DOHH2 (cell line): ENCODE measurements around the gene SGCE.

Experiments used
- H3F3A ChIP-seq: fragments of 200-600 bp; sonication (generic), shearing (Covaris generic); 2 replicates; pipeline ENCODE4 v1.6.0; 2016; ENCODE audit warnings: antibody characterized with exemption, mild to moderate bottlenecking; ENCODE audit not compliant: control insufficient read depth, insufficient read depth
- H3K27ac ChIP-seq: fragments of 200-600 bp; sonication (generic); 2 replicates; pipeline ENCODE4 v1.5.1; 2014; ENCODE audit warnings: low read depth, mild to moderate bottlenecking, low read length, moderate library complexity
- H3K27me3 ChIP-seq: fragments of 200-600 bp; sonication (generic); 2 replicates; pipeline ENCODE4 v1.6.1; 2014; ENCODE audit warnings: mild to moderate bottlenecking, low read length, mixed read lengths; ENCODE audit not compliant: control insufficient read depth
- H3K36me3 ChIP-seq: fragments of 200-600 bp; sonication (generic); 2 replicates; pipeline ENCODE4 v1.6.1; 2014; ENCODE audit warnings: mild to moderate bottlenecking, low read length, moderate library complexity, mixed read lengths; ENCODE audit not compliant: control insufficient read depth
- H3K4me1 ChIP-seq: fragments of 200-600 bp; sonication (generic); 2 replicates; pipeline ENCODE4 v1.6.1; 2014; ENCODE audit warnings: mild to moderate bottlenecking, low read length, mixed read lengths; ENCODE audit not compliant: control insufficient read depth
- H3K4me2 ChIP-seq: fragments of 200-600 bp; sonication (generic); 2 replicates; pipeline ENCODE4 v1.6.0; 2014; ENCODE audit warnings: mild to moderate bottlenecking, low read length, moderate library complexity
- H3K4me3 ChIP-seq: fragments of 200-600 bp; sonication (generic); 2 replicates; pipeline ENCODE4 v1.5.1; 2014; ENCODE audit warnings: mild to moderate bottlenecking, low read length, mixed read lengths
- H3K79me2 ChIP-seq: fragments of 200-600 bp; sonication (generic); 2 replicates; pipeline ENCODE4 v1.6.1; 2014; ENCODE audit warnings: mild to moderate bottlenecking, low read length, mixed read lengths; ENCODE audit not compliant: control insufficient read depth
- H3K9me2 ChIP-seq: fragments of 200-600 bp; sonication (generic); replicated peaks from 2 replicates; pipeline ENCODE4 v1.6.1; 2014; ENCODE audit warnings: mild to moderate bottlenecking, low read length, mixed read lengths; ENCODE audit not compliant: control insufficient read depth
- H3K9me3 ChIP-seq: fragments of 200-600 bp; sonication (generic); 2 replicates; pipeline ENCODE4 v1.6.1; 2014; ENCODE audit warnings: antibody characterized with exemption, low read length, mixed read lengths; ENCODE audit not compliant: control insufficient read depth, insufficient read depth
- H4K20me1 ChIP-seq: fragments of 200-600 bp; sonication (generic); 2 replicates; pipeline ENCODE4 v1.6.0; 2014; ENCODE audit warnings: low read depth, mild to moderate bottlenecking, antibody characterized with exemption, low read length, moderate library complexity; ENCODE audit not compliant: control insufficient read depth, insufficient read depth
- CTCF ChIP-seq: fragments of 200-600 bp; sonication (generic); IDR thresholded peaks from one replicate; pipeline ENCODE4 v1.5.1; 2014; ENCODE audit warnings: antibody characterized with exemption, mild to moderate bottlenecking, low read depth, low read length; ENCODE audit not compliant: poor library complexity, severe bottlenecking
- EZH2phosphoT487 ChIP-seq: fragments of 200-600 bp; sonication (generic); IDR thresholded peaks from 2 replicates; pipeline ENCODE4 v1.6.1; 2017; ENCODE audit warnings: borderline replicate concordance, mild to moderate bottlenecking, antibody characterized with exemption, low read length, moderate library complexity, mixed read lengths

The SGCE gene

DNA sequence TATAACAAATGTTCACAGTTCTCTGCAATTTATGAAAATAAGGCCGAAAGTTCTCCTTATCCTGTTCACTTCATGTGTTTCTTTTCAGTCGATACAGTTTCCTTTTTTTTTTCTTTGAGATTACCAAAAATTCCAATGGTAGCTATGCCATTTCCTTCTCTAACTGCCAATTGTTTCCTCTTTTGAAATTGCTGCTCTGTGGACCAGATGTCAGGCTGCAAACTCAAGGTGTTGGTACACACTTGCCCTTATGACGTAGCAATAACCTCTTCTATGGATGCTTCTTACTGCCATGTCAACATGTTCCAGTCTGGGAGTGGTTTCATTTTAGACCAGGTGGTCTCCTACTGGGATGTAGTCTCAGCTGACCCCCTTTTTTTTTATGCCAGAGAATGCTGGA is 93.4 kb downstream of the SGCE start:
- Histone ChIP-seq H3K4me2 (no peak overlapping the region), H3K27me3 (no peaks in the 10 kb centered on the region), H3K9me2 (no peaks in the 10 kb centered on the region), H3K4me3 (no peak overlapping the region), H3K79me2 (no peaks in the 10 kb centered on the region), H3F3A (no peaks in the 10 kb centered on the region; the same call in 1 of the 2 replicates), H3K36me3 (peaks cover 5% of the 10 kb centered on the region; the same call in 1 of the 2 replicates), H4K20me1 (no peaks in the 10 kb centered on the region), H3K27ac (no peak overlapping the region), H3K9me3 (no peaks in the 10 kb centered on the region), H3K4me1 (peaks cover 10% of the 10 kb centered on the region)
- TF ChIP-seq CTCF, result no peak
- no peak for TF ChIP-seq EZH2phosphoT487

- TF ChIP-seq CTCF, result no peak
- no peak for TF ChIP-seq EZH2phosphoT487
- no peaks in the 10 kb centered on the region for H3K9me3 ChIP-seq
- H3F3A ChIP-seq, result peaks cover 3% of the 10 kb centered on the region; the same call in 1 of the 2 replicates
These were observed 94.0 kb downstream of the SGCE start for GRCh38 chr7:94561841-94562514.

DNA sequence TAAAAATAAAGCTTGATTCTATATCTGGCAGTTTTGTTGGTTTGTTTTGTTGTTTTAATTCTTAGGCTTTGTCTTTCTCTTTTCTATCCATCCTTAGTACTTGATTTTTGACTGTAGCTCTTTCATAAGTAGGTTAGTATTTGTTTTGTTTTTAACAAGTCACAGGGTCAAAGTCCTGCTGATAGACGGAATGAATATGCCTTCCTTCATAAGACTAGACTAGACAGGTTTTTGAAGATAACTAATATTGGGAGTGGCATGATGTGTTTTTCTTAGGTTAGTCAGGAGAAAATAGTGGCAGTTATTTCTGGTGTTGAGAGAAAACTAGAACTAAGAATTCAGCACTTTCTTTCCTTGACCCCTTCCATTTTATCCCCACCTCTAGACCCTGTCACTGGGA is 96.0 kb downstream of the SGCE start:
- Histone ChIP-seq H3K9me3 (no peaks in the 10 kb centered on the region), H3K9me2 (no peaks in the 10 kb centered on the region), H3K4me3 (no peak overlapping the region), H3K36me3 (peaks cover 20% of the 10 kb centered on the region; the same call in 1 of the 2 replicates), H3K27ac (no peak overlapping the region), H3K4me1 (peaks cover 35% of the 10 kb centered on the region), H3K79me2 (no peaks in the 10 kb centered on the region), H3K27me3 (no peaks in the 10 kb centered on the region), H4K20me1 (no peaks in the 10 kb centered on the region), H3K4me2 (no peak overlapping the region), H3F3A (peaks cover 12% of the 10 kb centered on the region)
- TF ChIP-seq EZH2phosphoT487 (no peak), CTCF (no peak)

More at GRCh38 chr7:94561841-94562514, 94.0 kb downstream of the SGCE start:
- peaks cover 9% of the 10 kb centered on the region; the same call in 1 of the 2 replicates for H3K36me3 ChIP-seq
- H3K4me1 ChIP-seq, result peaks cover 15% of the 10 kb centered on the region
- H3K27me3 ChIP-seq, result no peaks in the 10 kb centered on the region
- no peak overlapping the region for H3K4me3 ChIP-seq
- H3K79me2 ChIP-seq, result no peaks in the 10 kb centered on the region
- no peak overlapping the region for H3K4me2 ChIP-seq
- no peaks in the 10 kb centered on the region for H4K20me1 ChIP-seq
- H3K27ac ChIP-seq, result no peak overlapping the region
- H3K9me2 ChIP-seq, result no peaks in the 10 kb centered on the region
